Measurements from ENCODE around the gene PCCB.
A peak's percentile ranks its signal among the peaks of the same experiment; 100 is the strongest.
"Not testable (repeated sequence)": the region's sequence is repeated elsewhere in the genome, so short reads cannot be mapped to it uniquely, and the experiment has no call there.

Gene PCCB

GRCh38 chr3:136263251-136263650 is 13.1 kb downstream of the PCCB start:
- no peak for DNase-seq

DNA sequence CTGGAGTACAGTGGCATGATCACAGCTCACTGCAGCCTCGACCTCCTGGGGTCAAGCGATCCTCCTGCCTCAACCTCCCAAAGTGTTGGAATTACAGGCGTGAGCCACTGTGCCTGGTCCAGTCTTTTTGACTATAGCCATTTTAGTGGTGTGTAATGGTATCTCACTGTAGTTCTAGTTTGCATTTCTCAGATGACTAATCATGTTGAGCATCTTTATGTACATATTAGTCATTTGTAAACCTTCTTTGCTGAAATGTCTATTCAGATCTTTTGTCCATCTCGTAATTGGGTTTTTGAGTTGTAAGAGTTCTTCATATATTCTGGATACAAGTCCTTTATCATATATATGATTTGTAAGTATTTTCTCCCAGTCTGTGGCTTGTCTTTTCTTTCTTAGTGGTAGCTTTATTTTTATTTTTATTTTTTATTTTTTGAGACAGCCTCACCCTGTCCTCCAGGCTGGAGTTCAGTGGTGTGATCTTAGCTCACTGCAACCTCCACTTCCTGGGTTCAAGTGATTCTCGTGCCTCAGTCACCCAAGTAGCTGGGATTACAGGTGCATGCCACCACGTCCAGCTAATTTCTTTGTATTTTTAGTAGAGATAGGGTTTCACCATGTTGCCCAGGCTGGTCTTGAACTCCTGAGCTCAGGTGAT is 16.5 kb downstream of the PCCB start:
- not testable (repeated sequence) for DNase-seq

DNA sequence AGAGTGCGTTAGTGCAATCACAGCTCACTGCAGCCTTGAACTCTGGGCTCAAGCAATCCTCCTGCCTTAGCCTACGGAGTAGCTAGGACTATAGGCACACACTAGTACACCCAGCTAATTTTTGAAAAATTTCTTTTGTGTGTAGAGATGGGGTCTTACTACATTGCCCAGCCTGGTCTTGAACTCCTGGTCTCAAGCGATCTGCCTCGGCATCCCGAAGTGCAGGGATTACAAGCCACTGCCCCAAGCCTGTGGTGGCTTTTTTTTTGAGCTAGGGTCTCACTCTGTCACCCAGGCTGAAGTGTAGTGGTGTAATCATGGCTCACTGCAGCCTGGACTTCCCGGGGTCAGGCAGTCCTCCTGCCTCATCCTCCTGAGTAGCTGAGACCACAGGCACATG is 17.1 kb downstream of the PCCB start:
- no peak for DNase-seq

DNA sequence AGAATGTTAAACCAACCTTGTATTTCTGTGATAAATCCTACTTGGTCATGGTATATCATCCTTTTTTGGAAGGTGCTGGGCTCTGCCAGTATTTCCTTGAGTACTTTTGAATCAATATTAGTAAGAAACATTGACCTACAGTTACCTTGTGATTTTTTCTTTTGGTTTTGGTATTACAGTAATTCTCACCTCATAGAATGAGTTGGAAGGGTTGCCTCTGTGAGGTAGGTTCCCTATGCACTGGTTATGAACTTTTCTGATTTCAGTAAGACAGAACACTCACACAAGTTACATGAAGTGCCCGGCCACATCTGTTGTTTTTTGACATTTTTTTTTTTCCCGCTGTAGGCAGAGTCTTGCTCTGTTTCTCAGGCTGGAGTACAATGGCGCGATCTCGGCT is 20.0 kb downstream of the PCCB start:
- DNase-seq = no peak

- DNase-seq = not testable (repeated sequence)
These were observed 21.5 kb downstream of the PCCB start for GRCh38 chr3:136271626-136272025.

- no peak for DNase-seq
These were observed 26.1 kb downstream of the PCCB start for GRCh38 chr3:136276049-136276755.

- peak; percentile 80 for DNase-seq
These were observed 27.0 kb downstream of the PCCB start for GRCh38 chr3:136277115-136277514.

DNA sequence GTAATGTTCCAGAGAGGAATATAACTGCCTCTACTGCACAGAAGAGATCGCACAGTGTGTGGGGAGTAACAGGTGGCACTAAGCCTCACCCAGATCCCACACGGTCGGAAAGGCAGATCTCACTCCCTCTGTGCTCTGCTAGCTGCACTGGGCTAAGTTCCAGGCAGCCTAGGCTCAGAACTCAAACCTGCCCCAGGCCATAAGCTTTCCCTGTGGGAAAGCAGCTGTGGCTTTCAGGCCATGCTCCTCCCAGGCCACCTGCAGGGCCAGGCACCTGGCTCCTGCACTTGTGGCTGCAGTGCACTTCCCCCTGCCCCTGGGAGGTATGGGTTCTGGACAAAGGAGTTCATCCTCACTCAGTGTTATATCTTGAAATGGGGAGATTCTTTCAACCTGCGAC is 27.5 kb downstream of the PCCB start:
- peak; percentile 91 for DNase-seq

DNA sequence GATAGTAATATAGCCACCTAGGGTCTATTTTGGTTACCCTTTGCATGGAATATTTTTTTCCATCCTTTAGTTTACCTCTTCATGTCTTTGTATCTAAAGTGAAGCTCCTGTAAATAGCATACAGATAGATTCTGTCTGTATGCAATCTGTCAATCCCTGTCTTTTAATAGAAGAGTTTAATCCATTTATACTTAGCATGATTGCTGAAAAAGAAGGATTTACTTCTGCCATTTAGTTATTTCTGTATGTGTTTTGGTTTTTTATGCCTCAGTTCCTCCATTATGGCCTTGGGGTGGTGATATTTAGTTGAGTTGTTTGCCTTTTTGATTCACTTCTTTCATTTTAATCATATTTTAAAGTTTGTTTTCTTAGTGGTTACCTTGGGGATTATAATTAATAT is 29.0 kb downstream of the PCCB start:
- DNase-seq = no peak

DNA sequence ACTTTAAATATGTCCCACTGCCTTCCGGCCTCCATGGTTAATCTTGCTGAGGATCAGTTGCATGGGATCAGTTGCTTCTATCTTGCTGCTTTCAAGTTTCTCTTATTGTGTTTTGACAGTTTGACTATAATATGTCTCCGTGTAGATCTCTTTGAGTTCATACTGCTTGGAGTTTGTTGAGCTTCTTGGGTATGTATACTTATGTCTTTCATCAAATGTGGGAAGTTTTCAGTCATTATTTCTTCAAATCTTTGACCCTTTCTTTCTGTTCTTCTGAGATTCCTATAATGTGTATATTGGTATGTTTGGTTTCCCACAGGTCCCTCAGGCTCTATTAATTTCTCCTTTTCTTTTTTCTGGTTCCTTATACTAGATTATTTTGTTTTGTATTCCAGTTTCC is 30.8 kb downstream of the PCCB start:
- no peak for DNase-seq

- DNase-seq = no peak
These were observed 31.9 kb downstream of the PCCB start for GRCh38 chr3:136281966-136282520.

DNA sequence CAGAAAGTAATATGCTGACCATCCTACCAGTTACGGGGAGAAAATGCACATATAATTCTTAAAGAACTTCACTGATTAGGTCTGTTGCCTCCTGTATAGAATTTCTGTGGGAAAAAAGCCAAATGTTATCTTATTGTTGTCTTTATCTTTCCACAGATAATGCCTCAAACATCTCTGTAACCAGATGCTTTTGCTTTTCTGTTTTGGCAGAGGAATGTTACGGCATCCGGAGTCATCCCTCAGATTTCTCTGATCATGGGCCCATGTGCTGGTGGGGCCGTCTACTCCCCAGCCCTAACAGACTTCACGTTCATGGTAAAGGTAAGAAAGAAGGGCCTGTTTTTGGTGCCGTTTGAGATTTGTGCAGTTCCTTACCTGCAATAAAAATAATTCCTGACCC is 33.5 kb downstream of the PCCB start:
- no peak for DNase-seq

GRCh38 chr3:136291302-136291701 is 41.2 kb downstream of the PCCB start:
- no peak for DNase-seq

GRCh38 chr3:136292500-136292899 is 42.4 kb downstream of the PCCB start:
- no peak for DNase-seq

GRCh38 chr3:136293279-136293678 is 43.1 kb downstream of the PCCB start:
- no peak for DNase-seq

GRCh38 chr3:136294176-136294575 is 44.0 kb downstream of the PCCB start:
- no peak for DNase-seq

- no peak for DNase-seq
These were observed 46.8 kb downstream of the PCCB start for GRCh38 chr3:136296960-136297359.

- DNase-seq = no peak
These were observed 47.7 kb downstream of the PCCB start for GRCh38 chr3:136297826-136298225.

DNA sequence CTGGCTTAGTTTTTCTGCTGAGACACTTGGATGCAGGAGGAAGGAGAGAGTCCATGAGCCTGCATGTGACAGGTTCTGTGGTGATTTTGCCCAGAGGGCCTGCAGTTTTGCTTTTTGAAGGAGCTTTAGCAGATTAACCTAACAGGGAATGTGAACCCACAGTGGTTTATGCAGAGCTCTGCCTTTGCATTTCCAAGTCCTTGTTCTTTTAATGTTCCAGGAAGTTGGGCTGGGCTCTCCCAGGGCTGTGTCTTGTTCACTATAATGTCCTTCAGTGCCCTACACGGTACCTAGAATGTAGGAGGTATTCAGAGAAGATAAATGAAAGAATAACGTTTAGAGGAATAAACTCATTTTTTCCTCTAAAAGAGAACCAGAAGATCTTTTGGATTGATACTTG is 50.3 kb downstream of the PCCB start:
- DNase-seq = no peak

DNA sequence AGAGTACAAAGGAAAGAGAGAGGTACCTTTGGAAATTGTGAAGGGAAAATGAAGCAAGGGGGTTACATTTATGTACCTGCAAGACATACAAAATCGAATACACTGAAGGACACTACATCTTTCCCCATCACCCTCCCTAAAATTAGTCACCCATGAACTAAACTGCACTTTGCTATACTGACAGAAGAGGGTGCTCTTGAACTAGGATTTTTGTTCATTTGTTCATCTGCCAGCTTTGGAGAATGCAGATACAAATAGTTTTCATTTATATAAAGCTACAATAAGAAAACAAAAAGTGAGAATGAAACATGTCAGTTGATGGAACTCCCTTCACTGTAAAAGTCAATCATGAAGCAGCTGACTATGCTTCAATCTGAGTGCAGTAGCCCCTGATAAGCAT is 55.7 kb downstream of the PCCB start:
- no peak for DNase-seq

DNA sequence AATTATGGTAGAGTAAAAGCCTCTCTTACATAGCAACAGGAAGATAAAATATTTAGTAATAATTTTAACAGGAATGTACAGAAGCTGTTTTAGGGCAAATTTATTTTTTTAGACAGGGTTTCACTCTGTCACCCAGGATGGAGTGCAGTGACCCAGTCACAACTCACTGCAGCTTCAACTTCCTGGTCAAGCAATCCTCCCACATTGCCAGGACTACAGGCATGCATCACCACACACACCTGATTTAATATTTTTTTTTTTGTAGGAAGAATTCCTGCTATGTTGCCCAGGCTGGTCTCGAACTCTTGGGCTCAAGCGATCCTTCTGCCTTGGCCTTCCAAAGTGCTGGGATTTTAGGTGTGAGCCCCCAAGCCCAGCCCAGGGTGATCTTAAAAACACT is 61.1 kb downstream of the PCCB start:
- DNase-seq = no peak

DNA sequence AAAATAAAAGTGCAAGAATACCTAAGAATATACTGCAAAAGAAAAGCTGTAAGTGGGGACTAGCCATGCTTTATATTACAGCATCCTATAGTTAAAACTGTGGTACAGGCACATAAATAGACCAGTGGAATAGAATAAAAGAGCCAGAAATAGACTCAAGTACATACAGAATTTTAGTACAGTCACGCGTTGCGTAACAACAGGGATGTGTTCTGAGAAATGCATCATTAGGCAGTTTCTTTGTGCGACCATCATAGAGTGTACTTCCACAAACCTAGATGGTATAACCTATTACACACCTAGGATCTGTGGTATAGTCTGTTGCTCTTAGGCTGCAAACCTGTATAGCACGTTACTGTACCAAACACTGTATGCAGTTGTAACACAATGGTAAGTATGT is 61.8 kb downstream of the PCCB start:
- DNase-seq = no peak

- DNase-seq = no peak
These were observed 76.2 kb downstream of the PCCB start for GRCh38 chr3:136326316-136326715.

DNA sequence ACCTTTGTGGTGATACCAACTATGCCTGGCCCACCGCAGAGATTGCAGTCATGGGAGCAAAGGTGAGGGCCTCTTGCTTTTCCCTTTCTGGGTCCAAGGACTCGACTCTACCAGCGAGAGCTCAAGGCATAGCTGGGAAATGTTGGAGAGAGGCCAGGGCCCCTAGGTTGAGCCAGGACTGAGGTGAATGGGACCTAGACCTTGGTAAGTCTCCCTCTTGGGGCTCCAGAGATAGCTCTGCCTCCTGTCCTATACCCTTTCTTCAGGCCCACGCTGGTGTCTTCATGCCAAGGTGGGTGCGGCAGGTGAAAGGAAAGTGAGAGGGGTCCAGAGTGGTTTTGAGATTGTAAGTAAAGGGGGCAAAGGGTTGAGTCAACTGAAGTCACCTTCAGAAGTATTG is 77.5 kb downstream of the PCCB start:
- DNase-seq = no peak

DNA sequence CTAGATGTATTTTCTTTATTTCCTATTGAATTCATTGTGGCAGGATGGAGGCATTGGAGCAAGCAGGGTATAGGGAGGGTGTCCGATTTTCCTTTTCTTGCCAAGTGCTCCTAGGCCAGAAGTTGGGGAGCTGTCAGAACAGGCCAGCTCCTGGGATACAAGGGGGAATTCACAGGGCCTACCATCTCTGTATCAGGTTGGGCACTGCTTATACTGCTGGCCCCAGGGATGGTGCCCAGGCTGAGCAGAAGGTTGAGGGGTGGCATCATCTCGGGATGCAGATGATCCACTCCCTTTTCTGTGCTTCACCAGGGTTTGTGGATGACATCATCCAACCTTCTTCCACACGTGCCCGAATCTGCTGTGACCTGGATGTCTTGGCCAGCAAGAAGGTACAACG is 79.5 kb downstream of the PCCB start:
- DNase-seq = no peak

All from NCI-H1105 (cell line).